HG02885 (cell line): ENCODE data around the gene GALNT2.

ENCODE experiments used
- ATAC-seq: cut with Tn5 transposase; IDR thresholded peaks from one replicate; pipeline ENCODE4 v1.9.1; 2021; ENCODE audit warnings: mild to moderate bottlenecking; ENCODE audit not compliant: unreplicated experiment, poor library complexity

The GALNT2 gene

DNA sequence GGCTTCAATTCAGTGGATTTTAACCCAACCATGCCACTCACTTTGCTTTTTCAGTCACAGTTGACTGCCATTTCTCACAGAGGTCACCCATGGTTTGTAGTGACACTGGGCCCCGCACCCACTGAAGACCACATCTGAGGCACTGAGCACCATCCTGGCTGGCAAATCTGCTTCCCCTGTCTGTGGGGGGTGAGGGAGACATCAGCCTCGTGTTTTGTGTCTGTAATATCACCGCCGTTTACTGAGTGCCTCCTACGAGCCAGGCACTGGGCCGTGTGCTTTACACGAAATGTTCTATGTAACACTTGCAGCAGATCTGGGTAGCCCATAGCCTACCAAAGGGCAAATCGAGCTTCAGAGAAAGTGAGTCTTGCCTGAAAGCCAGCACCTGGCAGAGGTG lies 197.3 kb downstream of the GALNT2 start:
- no peak for ATAC-seq

GRCh38 chr1:230265200-230266115 lies 198.4 kb downstream of the GALNT2 start:
- ATAC-seq, result no peak

DNA sequence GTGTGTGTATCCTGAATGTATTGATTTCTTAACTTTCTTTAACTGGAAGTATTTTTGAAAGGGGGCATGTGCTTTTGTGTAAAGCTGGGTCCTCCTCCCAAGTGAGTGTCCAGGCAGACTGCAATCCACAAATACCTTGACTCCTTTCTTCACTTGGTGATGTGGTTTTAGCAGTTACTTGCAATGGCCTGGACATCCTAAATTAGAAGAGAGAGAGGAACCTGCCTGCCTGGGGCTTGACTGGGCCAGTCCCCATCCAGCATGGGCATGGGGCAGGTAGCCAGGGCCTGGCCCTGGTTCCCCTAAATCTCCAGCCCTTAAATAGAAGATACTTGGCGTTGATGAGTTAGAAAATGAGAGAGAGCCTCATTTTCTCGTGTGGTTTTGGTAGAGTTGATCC lies 199.4 kb downstream of the GALNT2 start:
- ATAC-seq, result no peak

GRCh38 chr1:230267338-230268065 lies 200.5 kb downstream of the GALNT2 start:
- no peak for ATAC-seq

DNA sequence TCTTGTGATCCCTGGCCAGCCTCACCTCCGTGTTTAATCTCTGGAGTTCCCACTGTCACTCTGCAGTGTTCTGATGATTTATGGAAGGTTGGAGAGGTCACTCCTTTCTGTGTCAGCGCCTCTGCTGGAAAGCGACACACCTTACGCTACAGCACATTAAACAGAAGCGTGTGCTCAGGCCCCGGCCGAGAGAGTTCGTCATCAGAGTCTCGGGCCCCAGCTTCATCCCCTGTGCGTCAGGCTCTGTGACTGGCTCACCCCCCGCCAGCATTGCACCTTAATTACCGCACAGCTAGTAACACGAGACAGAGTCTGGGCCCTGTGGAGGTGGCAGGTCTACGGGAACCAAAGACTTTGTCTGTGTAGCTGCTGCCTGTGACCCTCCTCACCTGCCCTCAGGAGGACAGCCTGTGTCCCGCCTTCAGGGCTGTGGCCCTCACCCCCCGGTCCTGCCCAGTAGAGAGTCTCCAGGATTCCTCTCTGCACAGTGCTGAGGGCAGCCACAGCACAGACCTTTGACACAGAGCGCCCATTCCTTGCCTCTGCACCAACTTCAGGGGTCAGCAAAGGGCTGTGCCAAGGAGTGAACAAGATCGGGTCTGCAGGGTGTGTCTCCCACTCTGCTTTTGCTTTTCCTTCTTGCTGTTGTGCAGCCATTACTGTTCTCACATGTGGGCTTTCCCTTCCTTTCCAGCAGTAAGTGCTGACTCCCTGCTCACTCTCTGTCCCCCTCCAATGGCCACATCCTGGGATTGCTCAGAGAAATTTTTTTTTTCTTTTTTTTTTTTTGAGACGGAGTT lies 201.5 kb downstream of the GALNT2 start:
- no peak for ATAC-seq

DNA sequence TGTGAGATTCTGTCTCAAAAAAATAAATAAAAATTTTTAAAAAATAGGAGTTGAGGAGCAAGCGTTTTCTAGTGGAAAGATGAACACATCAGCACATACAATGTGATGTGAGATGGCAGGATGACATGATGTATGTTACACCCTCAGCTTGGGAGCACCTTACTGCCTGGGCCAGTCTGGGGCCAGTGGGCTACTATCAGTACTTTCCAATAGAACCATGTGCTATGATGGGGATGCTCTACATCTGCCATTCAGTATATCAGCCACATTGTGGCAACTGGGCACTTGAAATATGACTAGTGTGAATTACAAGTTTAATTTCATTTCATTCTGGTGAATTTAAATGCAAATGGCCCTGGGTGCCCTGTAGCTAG lies 203.1 kb downstream of the GALNT2 start:
- ATAC-seq, result no peak

GRCh38 chr1:230270559-230271281 lies 203.7 kb downstream of the GALNT2 start:
- peak; percentile 80 for ATAC-seq

- no peak for ATAC-seq
Measured at GRCh38 chr1:230271300-230272035, 204.4 kb downstream of the GALNT2 start.

GRCh38 chr1:230272557-230272956 lies 205.5 kb downstream of the GALNT2 start:
- no peak for ATAC-seq

GRCh38 chr1:230273141-230273710 lies 206.2 kb downstream of the GALNT2 start:
- ATAC-seq, result no peak

DNA sequence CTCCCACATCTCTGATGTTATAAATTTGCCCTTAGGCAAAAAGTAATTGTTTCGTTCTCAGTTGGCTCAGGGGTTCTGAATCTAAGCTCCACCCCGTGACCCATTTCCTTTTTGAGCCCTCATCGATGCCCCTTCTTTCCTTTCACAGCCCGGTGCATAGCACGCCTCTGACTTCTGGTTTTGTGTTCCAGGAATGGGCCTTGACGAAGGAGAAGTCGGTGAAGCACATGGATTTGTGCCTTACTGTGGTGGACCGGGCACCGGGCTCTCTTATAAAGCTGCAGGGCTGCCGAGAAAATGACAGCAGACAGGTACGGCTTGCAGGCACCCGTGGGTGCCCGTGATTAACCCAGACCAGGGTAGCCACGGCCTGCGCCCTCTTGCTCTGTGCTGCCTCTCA lies 207.2 kb downstream of the GALNT2 start:
- ATAC-seq, result no peak

- no peak for ATAC-seq
Measured at GRCh38 chr1:230276401-230276800, 209.4 kb downstream of the GALNT2 start.

DNA sequence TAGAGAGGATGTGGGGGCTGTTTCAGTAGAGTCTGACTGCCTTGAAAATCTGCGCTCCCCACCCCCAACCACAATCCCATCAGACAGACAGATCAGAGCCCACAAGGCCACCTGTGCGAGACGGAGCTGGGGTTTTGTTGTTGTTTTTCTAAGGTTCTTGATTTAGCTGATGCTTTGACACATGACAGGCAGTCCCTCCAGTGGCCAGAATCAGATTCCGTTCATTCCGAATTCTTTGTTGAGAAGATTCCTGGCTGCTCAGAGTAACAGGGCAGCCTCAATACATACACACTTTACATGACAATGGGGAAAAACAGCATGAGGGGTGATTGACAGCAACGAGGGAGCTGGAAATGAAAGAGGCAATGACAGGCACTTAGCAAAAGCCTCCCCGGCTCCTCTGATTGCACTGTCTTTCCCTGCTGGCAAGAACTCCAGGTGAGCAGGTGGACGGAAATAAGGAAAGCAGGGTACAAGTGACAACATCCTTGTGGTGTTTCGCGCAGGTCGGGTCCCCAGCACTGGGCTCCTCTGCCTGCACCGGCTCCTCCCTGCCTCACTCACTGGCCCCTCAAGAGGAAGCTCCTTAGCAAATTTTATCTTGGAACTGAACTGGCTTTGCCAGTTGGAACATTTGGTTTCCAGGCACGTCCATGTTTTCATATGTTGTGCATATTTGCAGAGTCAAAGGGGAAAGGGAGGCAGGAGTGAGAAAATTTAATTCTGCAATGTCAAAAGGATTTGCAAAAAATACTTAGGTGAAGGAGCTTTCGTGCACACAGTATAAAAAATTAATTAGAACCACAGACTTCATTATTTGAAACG lies 210.4 kb downstream of the GALNT2 start:
- no peak for ATAC-seq

- ATAC-seq, result no peak
Measured at GRCh38 chr1:230278376-230278775, 211.3 kb downstream of the GALNT2 start.

DNA sequence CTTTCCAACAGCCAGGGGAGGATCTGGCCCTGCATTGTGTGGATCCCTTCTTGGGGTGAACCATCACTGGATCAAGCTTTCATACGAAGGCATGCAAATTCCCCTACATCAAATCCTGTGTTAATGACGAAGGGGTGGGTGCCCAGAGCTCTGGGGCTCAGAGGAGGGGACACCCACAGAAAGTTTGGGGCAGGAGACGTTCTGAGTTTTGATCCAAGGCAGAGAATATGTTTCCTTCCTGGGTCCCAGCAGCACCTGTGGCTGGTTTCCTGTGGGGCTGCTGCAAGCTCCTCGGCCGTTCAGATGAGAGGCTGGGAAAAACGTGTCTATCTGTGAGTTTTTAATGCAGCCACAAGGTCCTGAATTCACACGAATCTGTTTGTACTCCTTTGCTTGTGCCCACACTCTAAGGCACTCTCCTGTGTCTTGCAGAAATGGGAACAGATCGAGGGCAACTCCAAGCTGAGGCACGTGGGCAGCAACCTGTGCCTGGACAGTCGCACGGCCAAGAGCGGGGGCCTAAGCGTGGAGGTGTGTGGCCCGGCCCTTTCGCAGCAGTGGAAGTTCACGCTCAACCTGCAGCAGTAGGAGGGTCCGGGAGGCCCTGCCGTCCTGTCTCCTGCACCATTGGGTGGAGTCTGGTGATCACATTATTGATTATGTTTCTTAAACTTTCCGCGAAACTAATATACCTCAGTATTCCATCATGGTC lies 212.0 kb downstream of the GALNT2 start:
- no peak for ATAC-seq

- ATAC-seq, result no peak
Measured at GRCh38 chr1:230279583-230279945, 212.5 kb downstream of the GALNT2 start.

- no peak for ATAC-seq
Measured at GRCh38 chr1:230280054-230280795, 213.2 kb downstream of the GALNT2 start.
